GM12878 (cell line): ENCODE data around the gene RFFL.

Experiments used
- CTCF ChIP-seq, 3 experiments: IDR thresholded peaks in 2 of 3; conservative IDR thresholded peaks in 1 of 3; 2 replicates each; pipeline ENCODE4 v1.5.1; 2011; ENCODE audit warnings: low read depth in 3 of 3, low read length in 3 of 3, mild to moderate bottlenecking in 3 of 3, control low read depth in 2 of 3, moderate library complexity in 2 of 3, inconsistent platforms in 1 of 3, mixed read lengths in 1 of 3; ENCODE audit not compliant: control insufficient read depth in 2 of 3, insufficient read depth in 1 of 3; ENCODE audit errors: extremely low read depth in 1 of 3
- EP300 ChIP-seq, 2 experiments: fragments of 150-350 bp in 1 of 2; IDR thresholded peaks; 2 replicates each; pipeline ENCODE4 v1.6.1; 2011 to 2012; ENCODE audit warnings: low read depth in 2 of 2, low read length in 2 of 2, borderline replicate concordance in 1 of 2, improper control_type of control experiment in 1 of 2, inconsistent platforms in 1 of 2; ENCODE audit not compliant: control insufficient read depth in 1 of 2
- GATAD2B ChIP-seq: fragments of 450-650 bp; conservative IDR thresholded peaks from 2 replicates; pipeline ENCODE4 v1.6.1; 2017; ENCODE audit warnings: low read depth, mild to moderate bottlenecking, moderate library complexity
- IKZF1 ChIP-seq: fragments of 450-650 bp; conservative IDR thresholded peaks from 2 replicates; pipeline ENCODE4 v1.6.1; 2017; ENCODE audit warnings: antibody characterized with exemption, mild to moderate bottlenecking
- JUNB ChIP-seq: IDR thresholded peaks from 2 replicates; pipeline ENCODE4 v1.6.1; 2016; ENCODE audit warnings: antibody characterized with exemption, mild to moderate bottlenecking
- JUND ChIP-seq: IDR thresholded peaks from 2 replicates; pipeline ENCODE4 v1.6.1; 2012; ENCODE audit warnings: low read depth, mild to moderate bottlenecking, low read length, improper control_type of control experiment, moderate library complexity
- MAX ChIP-seq: IDR thresholded peaks from 2 replicates; pipeline ENCODE4 v1.6.1; 2012; ENCODE audit warnings: low read depth, low read length, improper control_type of control experiment
- SUZ12 ChIP-seq: fragments of 200-600 bp; sonication (generic); IDR thresholded peaks from one replicate; pipeline ENCODE4 v1.6.1; 2018; ENCODE audit warnings: antibody characterized with exemption, mild to moderate bottlenecking; ENCODE audit not compliant: unreplicated experiment
- TCF7 ChIP-seq: IDR thresholded peaks from 2 replicates; pipeline ENCODE4 v1.6.1; 2014; ENCODE audit warnings: antibody characterized with exemption, borderline replicate concordance
- YY1 ChIP-seq: IDR thresholded peaks from 2 replicates; pipeline ENCODE4 v1.6.1; 2011; ENCODE audit warnings: low read depth, mild to moderate bottlenecking, low read length
- ZNF24 ChIP-seq: fragments of 450-650 bp; IDR thresholded peaks from 2 replicates; pipeline ENCODE4 v1.6.1; 2017; ENCODE audit warnings: antibody characterized with exemption, mild to moderate bottlenecking
- ZNF274 ChIP-seq: IDR thresholded peaks from one replicate; pipeline ENCODE4 v1.8.0; 2011; ENCODE audit not compliant: insufficient read length, insufficient read depth

- no peak for TF ChIP-seq MAX
- TF ChIP-seq CTCF (IDR thresholded peaks at IDR 0.05 in 2 of 3, conservative IDR thresholded peaks at IDR 0.05 in 1 of 3; ENCODE audit: control insufficient read depth in 2 of 3, extremely low read depth in 1 of 3, insufficient read depth in 1 of 3, low read depth in 3 of 3, low read length in 3 of 3), result no peak
- TF ChIP-seq JUNB, result no peak
- TF ChIP-seq YY1, result no peak
- no peak for TF ChIP-seq GATAD2B
- TF ChIP-seq ZNF274, result no peak
- TF ChIP-seq TCF7, result no peak
- no peak for TF ChIP-seq JUND
- no peak for TF ChIP-seq EP300 (IDR thresholded peaks at IDR 0.05; ENCODE audit: borderline replicate concordance in 1 of 2, control insufficient read depth in 1 of 2, low read depth in 2 of 2, low read length in 2 of 2)
- no peak for TF ChIP-seq IKZF1
- no peak for TF ChIP-seq SUZ12
- TF ChIP-seq ZNF24, result no peak
Measured at GRCh38 chr17:35097776-35098175, 34.3 kb upstream of the RFFL start.
